Measurements from ENCODE around the gene ZNF445.
"Not testable (repeated sequence)": the region's sequence is repeated elsewhere in the genome, so short reads cannot be mapped to it uniquely, and the experiment has no call there.

Gene ZNF445

DNA sequence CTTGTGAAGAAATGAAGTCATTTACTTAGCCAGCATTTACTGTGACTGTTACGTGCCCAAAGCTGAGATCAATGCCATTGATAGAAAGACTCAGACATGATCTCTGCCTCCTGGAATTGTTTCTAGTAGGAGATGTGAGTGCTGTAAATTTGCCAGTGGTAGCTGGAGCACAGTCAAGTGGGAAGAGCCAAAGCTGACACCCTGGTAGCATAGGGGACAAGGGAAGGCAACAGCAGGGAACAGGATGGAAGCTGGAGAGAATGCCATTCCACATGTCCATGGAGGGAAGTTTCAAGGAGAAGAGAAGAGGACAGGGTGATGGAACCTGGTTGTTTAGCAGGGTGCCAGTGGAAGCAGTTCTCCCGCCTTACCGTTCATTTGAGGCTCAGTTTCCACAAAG lies 74.9 kb downstream of the ZNF445 start:
- no peak for DNase-seq (ENCODE audit: low read depth in 4 of 4, low spot score in 1 of 4)

DNA sequence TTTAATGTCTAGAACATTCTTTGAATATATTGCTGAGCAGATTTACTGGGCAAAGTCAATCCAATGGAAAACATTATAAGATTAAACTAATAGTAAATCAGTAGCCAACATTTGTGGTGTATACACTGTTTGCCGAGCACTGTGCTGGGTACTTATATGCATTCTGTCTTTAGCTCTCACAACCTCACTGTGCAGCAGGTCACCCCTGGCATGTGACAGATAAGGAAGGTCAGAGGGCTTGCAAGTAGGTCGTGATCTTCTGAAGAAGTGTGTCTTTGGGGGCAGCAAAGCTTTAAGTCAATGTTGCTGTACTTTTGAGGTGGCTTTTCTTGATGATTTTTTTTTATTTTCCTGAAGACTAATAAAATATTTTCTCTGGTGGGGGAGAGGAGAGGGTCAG lies 76.7 kb downstream of the ZNF445 start:
- no peak for DNase-seq (ENCODE audit: low read depth in 4 of 4, low spot score in 1 of 4)

DNA sequence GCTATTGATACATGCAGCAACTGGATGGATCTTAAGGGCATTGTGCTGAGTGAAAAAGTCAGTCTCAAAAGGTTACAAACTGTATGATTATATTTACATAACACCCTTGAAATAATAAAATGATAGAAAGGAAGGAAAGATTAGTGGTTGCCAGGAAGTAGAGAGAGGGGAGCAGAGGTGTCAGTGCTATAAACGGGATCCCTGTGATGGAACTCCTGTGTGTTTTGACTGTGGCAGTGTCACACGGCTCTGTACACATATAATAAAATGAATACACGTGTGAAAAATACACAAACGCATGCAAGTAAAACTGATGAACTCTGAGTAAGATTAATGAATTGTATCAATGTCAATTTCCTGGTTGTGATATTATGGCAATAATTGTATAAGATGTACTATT lies 78.6 kb downstream of the ZNF445 start:
- no peak for DNase-seq (ENCODE audit: low read depth in 4 of 4, low spot score in 1 of 4)

DNA sequence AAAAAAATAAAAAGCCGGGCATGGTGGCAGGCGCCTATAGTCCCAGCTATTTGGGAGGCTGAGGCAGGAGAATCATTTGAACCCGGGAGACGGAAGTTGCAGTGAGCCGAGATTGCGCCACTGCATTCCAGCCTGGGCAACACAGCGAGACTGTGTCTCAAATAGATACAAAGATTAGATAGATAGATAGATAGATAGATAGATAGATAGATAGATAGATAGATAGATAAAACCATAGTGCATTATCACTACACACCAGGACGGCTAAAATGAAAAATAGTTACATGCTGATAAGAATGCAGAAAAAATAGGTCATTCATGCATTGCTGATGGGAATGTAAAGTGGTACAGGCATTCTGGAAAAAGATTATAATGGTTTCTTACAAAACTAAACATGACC lies 79.2 kb downstream of the ZNF445 start:
- DNase-seq (ENCODE audit: low read depth in 4 of 4, low spot score in 1 of 4): not testable (repeated sequence)

DNA sequence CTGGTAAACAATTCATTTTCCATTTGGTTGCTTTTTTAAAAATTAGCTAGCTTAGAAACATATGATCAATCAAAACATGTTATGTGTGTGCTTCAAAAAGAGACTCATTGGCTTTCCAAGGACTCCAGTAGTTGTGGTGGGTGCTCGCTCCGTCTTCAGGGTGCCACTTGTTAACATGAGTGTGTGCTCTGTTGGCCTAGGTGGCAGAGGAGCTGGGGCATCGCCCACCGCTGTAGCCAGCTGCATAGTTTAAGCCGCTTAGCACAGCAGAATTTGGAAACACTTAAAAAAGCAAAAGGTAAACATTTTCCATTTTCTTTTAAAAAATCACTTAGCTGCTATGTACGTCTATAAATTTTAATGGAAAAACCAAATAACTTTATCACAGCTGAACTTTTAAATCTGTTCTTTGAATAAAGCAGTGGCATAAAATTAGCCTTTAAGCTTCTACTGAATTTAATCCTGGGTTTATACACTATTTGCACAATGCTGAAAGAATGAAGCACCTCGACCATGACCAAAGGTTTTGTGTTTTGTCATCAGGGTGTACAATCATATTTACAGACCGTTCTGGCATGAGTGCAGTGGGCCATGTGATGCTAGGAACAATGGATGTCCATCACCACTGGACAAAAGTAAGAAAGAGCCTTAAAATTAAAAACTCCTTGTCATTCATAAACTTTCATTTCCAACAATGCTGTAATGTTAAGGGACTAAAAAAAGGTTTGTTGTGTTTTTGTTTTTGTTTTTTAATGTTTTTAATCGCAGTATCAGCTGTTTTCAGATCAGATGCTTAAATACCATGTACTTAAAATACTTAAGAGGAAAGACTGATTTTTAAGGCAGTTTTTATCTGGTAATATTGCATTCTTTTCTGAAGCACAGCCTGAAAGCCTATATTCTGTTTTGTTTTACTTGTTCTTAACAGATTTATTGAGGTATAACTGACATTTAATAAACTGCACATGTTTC lies 81.0 kb downstream of the ZNF445 start:
- DNase-seq (ENCODE audit: low read depth in 4 of 4, low spot score in 1 of 4): no peak

DNA sequence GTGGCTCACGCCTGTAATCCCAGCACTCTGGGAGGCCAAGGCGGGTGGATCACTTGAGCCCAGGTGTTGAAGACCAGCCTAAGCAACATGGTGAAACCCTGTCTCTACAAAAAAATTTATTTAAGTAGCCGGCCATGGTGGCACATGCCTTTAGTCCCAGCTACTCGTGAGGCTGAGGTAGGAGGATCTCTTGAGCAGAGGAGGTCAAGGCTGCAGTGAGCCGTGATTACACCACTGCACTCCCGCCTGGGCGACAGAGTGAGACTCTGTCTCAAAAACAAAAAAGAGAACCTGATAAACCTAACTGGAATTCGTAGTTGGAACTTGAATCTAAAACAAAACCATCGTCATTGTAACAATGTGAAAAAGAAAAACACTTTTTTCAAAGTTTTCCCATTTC lies 81.8 kb downstream of the ZNF445 start:
- DNase-seq (ENCODE audit: low read depth in 4 of 4, low spot score in 1 of 4): no peak

DNA sequence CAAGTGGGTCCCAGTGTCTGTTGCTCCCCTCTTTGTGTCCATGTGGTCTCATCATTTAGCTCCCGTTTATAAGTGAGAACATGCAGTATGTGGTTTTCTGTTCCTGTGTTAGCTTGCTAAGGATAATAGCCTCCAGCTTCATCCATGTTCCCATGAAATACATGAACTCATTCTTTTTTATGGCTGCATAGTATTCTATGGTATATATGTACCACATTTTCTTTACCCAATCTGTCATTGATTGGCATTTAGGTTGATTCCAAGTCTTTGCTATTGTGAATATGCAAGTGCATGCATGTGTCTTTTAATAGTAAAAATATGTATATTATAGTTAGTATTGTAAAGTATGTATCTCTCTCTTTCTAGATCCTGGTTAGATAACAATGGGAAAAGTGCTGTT lies 85.0 kb downstream of the ZNF445 start:
- no peak for DNase-seq (ENCODE audit: low read depth in 4 of 4, low spot score in 1 of 4)

DNA sequence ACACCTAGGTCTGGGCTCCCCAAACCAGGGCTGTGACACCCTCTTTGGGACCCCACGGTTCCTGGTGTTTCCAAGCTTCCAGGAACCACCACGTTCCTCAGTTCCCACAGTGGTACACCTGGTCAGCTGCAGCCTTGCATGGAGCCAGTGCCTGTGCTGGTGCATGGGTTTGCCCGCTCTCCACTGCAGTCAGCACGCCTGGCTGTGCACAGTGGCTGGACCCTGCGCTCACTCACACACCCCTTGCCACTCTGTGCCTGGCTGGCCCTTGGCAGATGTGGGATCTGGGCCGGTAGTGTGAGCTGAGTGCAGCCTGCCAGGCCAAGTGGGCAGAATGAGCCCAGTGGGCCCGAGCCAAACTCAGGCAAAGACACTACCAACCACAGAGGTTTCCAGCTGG lies 90.1 kb downstream of the ZNF445 start:
- DNase-seq (ENCODE audit: low read depth in 4 of 4, low spot score in 1 of 4): no peak
